HepG2 (cell line): Measurements from ENCODE around the gene INTS1. TPM values are rescaled to one million over a fixed set of nuclear protein-coding genes. Genes with fewer than 3 reads are reported as not detected.

Source experiments
- ATAC-seq: fragments of 200-7000 bp; cut with Tn5 transposase; 3 replicates; pipeline ENCODE4 v1.9.1; 2020; ENCODE audit warnings: mild to moderate bottlenecking, moderate library complexity
- BruUV-seq: library from RNA; stranded (reverse); fragments of 400-500 nt; replicated peaks from 2 replicates; lab custom pipeline; 2021; lab: Mats Ljungman, UMichigan
- CTCF ChIA-PET: fragments of 300-600 bp; formaldehyde crosslinking; extraction: SDS; loops from one replicate; lab custom pipeline; 2021; ENCODE audit warnings: low total read pairs, inconsistent platforms, low intra/inter-chr PET ratio; lab: Yijun Ruan, JAX
- POLR2A ChIA-PET: fragments of 350-600 bp; sonication (Branson Sonifier 250); formaldehyde crosslinking; loops from one replicate; lab custom pipeline; 2020; ENCODE audit warnings: antibody characterized with exemption, inconsistent platforms; lab: Yijun Ruan, JAX
- DNase-seq: peaks from one replicate; pipeline ENCODE4 v3.0.0-alpha.2; 2015; ENCODE audit warnings: low spot score
- FAIRE-seq: peaks from 3 replicates; lab custom pipeline; 2011; peaks lifted over from hg19 to GRCh38; lab: Jason Lieb, UNC
- H2AFZ ChIP-seq: one replicate; pipeline ENCODE4 v1.6.1; 2011; ENCODE audit warnings: low read length, inconsistent platforms
- H3K27ac ChIP-seq: fragments of 300-600 bp; 3 replicates; pipeline ENCODE4 v1.8.0; 2011; ENCODE audit warnings: mixed run types, mild to moderate bottlenecking, mixed read lengths, low read length, inconsistent platforms; ENCODE audit not compliant: insufficient read depth; ENCODE audit errors: extremely low read length
- H3K27me3 ChIP-seq, 2 experiments: fragments of 200-600 bp in 1 of 2; 2 replicates in 1 of 2; 3 replicates in 1 of 2; pipeline versions ENCODE4 v1.6.0 to v1.8.0; 2011; ENCODE audit warnings: low read length in 2 of 2, mild to moderate bottlenecking in 2 of 2, moderate library complexity in 2 of 2, inconsistent platforms in 1 of 2; ENCODE audit not compliant: insufficient read depth in 2 of 2, control insufficient read depth in 1 of 2
- H3K36me3 ChIP-seq, 2 experiments: fragments of 200-600 bp in 1 of 2; replicated peaks in 1 of 2; 2 replicates in 1 of 2; 3 replicates in 1 of 2; pipeline versions ENCODE4 v1.5.1 to v1.8.0; 2011; ENCODE audit warnings: low read length in 2 of 2, inconsistent platforms in 1 of 2; ENCODE audit not compliant: insufficient read depth in 2 of 2, control insufficient read depth in 1 of 2
- H3K4me1 ChIP-seq: 2 replicates; pipeline ENCODE4 v1.5.1; 2012; ENCODE audit warnings: low read length, inconsistent platforms; ENCODE audit not compliant: insufficient read depth
- H3K4me2 ChIP-seq: 2 replicates; pipeline ENCODE4 v1.6.0; 2011; ENCODE audit warnings: low read depth, low read length, inconsistent platforms
- H3K4me3 ChIP-seq, 3 experiments: fragments of 200-600 bp in 1 of 3; sonication (generic), shearing (Covaris generic) in 1 of 3; replicated peaks in 1 of 3; 2 replicates each; pipeline ENCODE4 v1.5.1; 2011 to 2016; ENCODE audit warnings: low read length in 3 of 3, inconsistent platforms in 2 of 3, low read depth in 2 of 3, mild to moderate bottlenecking in 2 of 3, control low read depth in 1 of 3, mixed read lengths in 1 of 3; ENCODE audit not compliant: insufficient read depth in 1 of 3
- H3K79me2 ChIP-seq: one replicate; pipeline ENCODE4 v1.6.1; 2011; ENCODE audit warnings: low read length, inconsistent platforms; ENCODE audit not compliant: insufficient read depth
- H3K9ac ChIP-seq: 2 replicates; pipeline ENCODE4 v1.6.0; 2011; ENCODE audit warnings: mild to moderate bottlenecking, low read depth, low read length, inconsistent platforms; ENCODE audit not compliant: insufficient read depth
- H3K9me3 ChIP-seq: 2 replicates; pipeline ENCODE4 v1.5.1; 2012; ENCODE audit warnings: mild to moderate bottlenecking, low read length
- H4K20me1 ChIP-seq: 2 replicates; pipeline ENCODE4 v1.6.0; 2011; ENCODE audit warnings: inconsistent platforms, mild to moderate bottlenecking, low read length, moderate library complexity; ENCODE audit not compliant: insufficient read depth
- AGO2 ChIP-seq: fragments of 200-400 bp; formaldehyde crosslinking; optimal IDR thresholded peaks from 2 replicates; pipeline ENCODE3; 2017; ENCODE audit warnings: mild to moderate bottlenecking, low read depth, low read length, moderate library complexity
- AKAP8 ChIP-seq: sonication (generic); formaldehyde crosslinking; IDR thresholded peaks from 2 replicates; pipeline ENCODE4 v1.5.1; 2020; ENCODE audit warnings: mild to moderate bottlenecking, missing genetic modification reagents
- HHEX ChIP-seq: IDR thresholded peaks from 2 replicates; pipeline ENCODE4 v1.6.1; 2016; ENCODE audit warnings: control low read depth
- HNF4A ChIP-seq: sonication (generic); formaldehyde crosslinking; IDR thresholded peaks from 2 replicates; pipeline ENCODE4 v1.4.0; 2020; ENCODE audit warnings: missing genetic modification reagents
- MAFG ChIP-seq: sonication (generic); formaldehyde crosslinking; IDR thresholded peaks from 2 replicates; pipeline ENCODE4 v1.5.1; 2020; ENCODE audit warnings: mild to moderate bottlenecking, missing genetic modification reagents
- RBFOX2 ChIP-seq: fragments of 200-400 bp; formaldehyde crosslinking; IDR thresholded peaks from 2 replicates; pipeline ENCODE4 v1.6.1; 2017; ENCODE audit warnings: low read depth, mild to moderate bottlenecking, low read length
- SATB2 ChIP-seq: sonication (generic); formaldehyde crosslinking; IDR thresholded peaks from 2 replicates; pipeline ENCODE4 v1.5.0; 2020; ENCODE audit warnings: missing genetic modification reagents
- TEAD3 ChIP-seq: optimal IDR thresholded peaks from 2 replicates; pipeline ENCODE3; 2016; ENCODE audit warnings: borderline replicate concordance
- ZKSCAN1 ChIP-seq: fragments of 150-350 bp; IDR thresholded peaks from 2 replicates; pipeline ENCODE4 v1.6.1; 2014; ENCODE audit warnings: low read length
- ZNF382 ChIP-seq: sonication (generic); formaldehyde crosslinking; IDR thresholded peaks from 2 replicates; pipeline ENCODE4 v1.5.0; 2020; ENCODE audit warnings: missing genetic modification reagents, mild to moderate bottlenecking, borderline replicate concordance
- ZNF574 ChIP-seq: sonication (generic); formaldehyde crosslinking; IDR thresholded peaks from 2 replicates; pipeline ENCODE4 v1.4.0; 2020; ENCODE audit warnings: missing genetic modification reagents
- ZNF597 ChIP-seq: sonication (generic); formaldehyde crosslinking; IDR thresholded peaks from 2 replicates; pipeline ENCODE4 v1.5.0; 2020; ENCODE audit warnings: missing genetic modification reagents
- ZNF7 ChIP-seq: IDR thresholded peaks from 2 replicates; pipeline ENCODE4 v1.6.1; 2016; ENCODE audit warnings: missing biosample characterization, missing genetic modification reagents
- ZNF768 ChIP-seq: sonication (generic); formaldehyde crosslinking; IDR thresholded peaks from 2 replicates; pipeline ENCODE4 v1.4.0; 2020; ENCODE audit warnings: missing genetic modification reagents
- ZXDC ChIP-seq: sonication (generic); formaldehyde crosslinking; IDR thresholded peaks from 2 replicates; pipeline ENCODE4 v1.5.0; 2020; ENCODE audit warnings: mild to moderate bottlenecking, missing genetic modification reagents
- WGBS: methylation state at CpG from one replicate; pipeline ENCODE4 v1.1.6; 2017; ENCODE audit warnings: low lambda C conversion rate; 5-methylcytosine and 5-hydroxymethylcytosine counted together
- in situ Hi-C: cut with HindIII; loops from 2 replicates; pipeline ENCODE4 v1.10.0; 2017; ENCODE audit warnings: low pct_unique_long_range_greater_than_20kb; ENCODE audit not compliant: extremely low pct_ligation_motif_present
- intact Hi-C: fragments of 100-400 bp; cut with micrococcal nuclease; formaldehyde crosslinking; loops from one replicate; pipeline ENCODE4 v1.10.0; 2022; ENCODE audit not compliant: unreplicated experiment
- polyA plus RNA-seq, 8 experiments: library from polyadenylated mRNA; depleted of rRNA in 3 of 8; stranded (reverse) in 7 of 8; unstranded in 1 of 8; fragments of >200 nt; fragmentation: Illumina TruSeq in 4 of 8; extraction: Trizol in 4 of 8; gene quantifications; 2 replicates each; pipeline versions ENCODE4 v1.2.1 to v1.2.3, GENCODE V29; 2011 to 2016; ENCODE audit warnings: low read depth in 4 of 8, missing spikeins in 1 of 8, mixed read lengths in 1 of 8; ENCODE audit not compliant: insufficient read depth in 1 of 8
- total RNA-seq, 5 experiments: library from RNA; depleted of rRNA; stranded (reverse); fragments of >200 nt; fragmentation: Illumina TruSeq; extraction: Trizol; gene quantifications; 2 replicates each; pipeline ENCODE4 v1.2.3, GENCODE V29; 2016; ENCODE audit warnings: low read depth in 1 of 5
- TF ChIP-seq, protein P1 (sequence below): sonication (generic); formaldehyde crosslinking; IDR thresholded peaks from 2 replicates; pipeline ENCODE4 v1.8.0; 2023; ENCODE audit warnings: mild to moderate bottlenecking, missing genetic modification reagents

The INTS1 gene
- total and polyA plus RNA-seq, 2 of the 13 experiments (the other 11 are each of a cell fraction or from before 2014, with no cell fraction given): 13.7 to 29.0 TPM

- intact Hi-C loops: no loop called here
- BruUV-seq: no TSS peak
- peaks cover 14 to 27% of the 10 kb centered on the region in 2 experiments; a peak in 4 of 5 replicates for H3K36me3 ChIP-seq
- H3K4me1 ChIP-seq: no peaks in the 10 kb centered on the region
- no peak overlapping the region for H3K9ac ChIP-seq
- no peaks in the 10 kb centered on the region for H3K27me3 ChIP-seq
- WGBS: 90% methylated on average over 25 of the region's 41 CpGs
- H3K79me2 ChIP-seq: no peaks in the 10 kb centered on the region
- CTCF ChIA-PET: no interaction called here
- no peak overlapping the region for H3K4me3 ChIP-seq
- no peaks in the 10 kb centered on the region for H3K9me3 ChIP-seq
- ATAC-seq: no peak
- no peak overlapping the region for H3K27ac ChIP-seq
- POLR2A ChIA-PET: interaction anchor here (1.6 to 4.8 kb wide), 2 partner anchors 11 kb away, joined by 3 to 30 read pairs; partner anchors contain the start of gene TMEM184A
- in situ Hi-C loops: no loop called here
- H2AFZ ChIP-seq: no peak overlapping the region
- no peak for FAIRE-seq
- H3K4me2 ChIP-seq: no peak overlapping the region
- DNase-seq: no peak
- H4K20me1 ChIP-seq: no peaks in the 10 kb centered on the region
- TF ChIP-seq HHEX: no peak
- no peak for TF ChIP-seq TEAD3 (CRISPR knock-in tag)
- TF ChIP-seq, protein P1, sequence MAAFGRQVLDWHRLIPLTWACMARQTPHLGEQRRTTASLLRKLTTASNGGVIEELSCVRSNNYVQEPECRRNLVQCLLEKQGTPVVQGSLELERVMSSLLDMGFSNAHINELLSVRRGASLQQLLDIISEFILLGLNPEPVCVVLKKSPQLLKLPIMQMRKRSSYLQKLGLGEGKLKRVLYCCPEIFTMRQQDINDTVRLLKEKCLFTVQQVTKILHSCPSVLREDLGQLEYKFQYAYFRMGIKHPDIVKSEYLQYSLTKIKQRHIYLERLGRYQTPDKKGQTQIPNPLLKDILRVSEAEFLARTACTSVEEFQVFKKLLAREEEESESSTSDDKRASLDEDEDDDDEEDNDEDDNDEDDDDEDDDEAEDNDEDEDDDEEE (CRISPR knock-in tag): 0 out of 2 replicates have a peak, but pooled peaks have one; percentile 37
- no peak for TF ChIP-seq ZNF574
- no peak for TF ChIP-seq ZNF382 (CRISPR knock-in tag)
- peak; percentile 51 for TF ChIP-seq RBFOX2
- TF ChIP-seq HNF4A: no peak
- TF ChIP-seq ZNF7 (CRISPR knock-in tag): no peak
- TF ChIP-seq SATB2 (CRISPR knock-in tag): no peak
- TF ChIP-seq ZXDC (CRISPR knock-in tag): no peak
- no peak for TF ChIP-seq ZKSCAN1
- no peak for TF ChIP-seq ZNF597 (CRISPR knock-in tag)
- TF ChIP-seq MAFG (CRISPR knock-in tag): no peak
- TF ChIP-seq ZNF768: peak; percentile 78
- peak; percentile 38; the same call in 1 of the 2 replicates for TF ChIP-seq AKAP8
- peak; percentile 54 for TF ChIP-seq AGO2
Observed at GRCh38 chr7:1544178-1544895, 40.1 kb upstream of the INTS1 start.
